K562 (cell line): ENCODE data around the gene TPD52L1. TPM values are rescaled to one million over a fixed set of nuclear protein-coding genes. Genes with fewer than 3 reads are reported as not detected.

Source experiments
- ATAC-seq: fragments of 200-7000 bp; cut with Tn5 transposase; 3 replicates; pipeline ENCODE4 v1.9.1; 2020; ENCODE audit warnings: moderate library complexity
- BruUV-seq: library from RNA; stranded (reverse); fragments of 400-500 nt; replicated peaks from 2 replicates; lab custom pipeline; 2021; lab: Mats Ljungman, UMichigan
- CTCF ChIA-PET: fragments of 300-600 bp; formaldehyde crosslinking; extraction: SDS; loops from one replicate; lab custom pipeline; 2021; ENCODE audit warnings: low intra/inter-chr PET ratio; lab: Yijun Ruan, JAX
- POLR2A ChIA-PET: fragments of 300-600, 350-650 bp; sonication (Branson Sonifier 250); formaldehyde crosslinking; extraction: SDS; loops from one replicate; lab custom pipeline; 2021; ENCODE audit warnings: antibody characterized with exemption, inconsistent platforms; lab: Yijun Ruan, JAX
- DNase-seq, 4 experiments: peaks; one replicate each; pipeline versions ENCODE4 v3.0.0 to v3.0.0-alpha.2; 2011 to 2018; ENCODE audit warnings: low spot score in 3 of 4, mixed read lengths in 3 of 4; ENCODE audit errors: extremely low read depth in 1 of 4
- FAIRE-seq: peaks from 2 replicates; lab custom pipeline; 2011; peaks lifted over from hg19 to GRCh38; lab: Jason Lieb, UNC
- H2AFZ ChIP-seq: 2 replicates; pipeline ENCODE4 v1.6.0; 2011; ENCODE audit warnings: low read depth, low read length, control low read depth, inconsistent platforms
- H3K27ac ChIP-seq: fragments of 200-600 bp; 3 replicates; pipeline ENCODE4 v1.8.0; 2011; ENCODE audit warnings: low read depth, mild to moderate bottlenecking, control low read depth, inconsistent platforms, low read length, moderate library complexity, mixed read lengths; ENCODE audit errors: extremely low read depth
- H3K27me3 ChIP-seq, 2 experiments: fragments of 300-600 bp in 1 of 2; 2 replicates in 1 of 2; 3 replicates in 1 of 2; pipeline versions ENCODE4 v1.6.0 to v1.8.0; 2011; ENCODE audit warnings: inconsistent platforms in 2 of 2, low read length in 2 of 2, mild to moderate bottlenecking in 1 of 2, mixed read lengths in 1 of 2, moderate library complexity in 1 of 2; ENCODE audit not compliant: control insufficient read depth in 2 of 2, insufficient read depth in 2 of 2
- H3K36me3 ChIP-seq: fragments of 300-600 bp; 3 replicates; pipeline ENCODE4 v1.8.0; 2011; ENCODE audit warnings: mild to moderate bottlenecking, low read length, inconsistent platforms; ENCODE audit not compliant: control insufficient read depth, insufficient read depth
- H3K4me1 ChIP-seq, 2 experiments: fragments of 200-600 bp in 1 of 2; replicated peaks in 1 of 2; 2 replicates in 1 of 2; 3 replicates in 1 of 2; pipeline versions ENCODE4 v1.5.1 to v1.8.0; 2011; ENCODE audit warnings: inconsistent platforms in 2 of 2, low read length in 2 of 2, mild to moderate bottlenecking in 1 of 2, mixed read lengths in 1 of 2, moderate library complexity in 1 of 2; ENCODE audit not compliant: control insufficient read depth in 2 of 2, insufficient read depth in 2 of 2
- H3K4me2 ChIP-seq: 2 replicates; pipeline ENCODE4 v1.6.1; 2011; ENCODE audit warnings: low read length, control low read depth, inconsistent platforms, mixed read lengths; ENCODE audit not compliant: insufficient read depth
- H3K4me3 ChIP-seq: fragments of 200-600 bp; sonication (generic), shearing (Covaris generic); 2 replicates; pipeline ENCODE4 v1.5.1; 2016; ENCODE audit warnings: control low read depth, inconsistent platforms
- H3K79me2 ChIP-seq: fragments of 200-600 bp; 3 replicates; pipeline ENCODE4 v1.8.0; 2011; ENCODE audit warnings: low read length, inconsistent platforms; ENCODE audit not compliant: control insufficient read depth, insufficient read depth
- H3K9ac ChIP-seq, 2 experiments: 2 replicates each; pipeline versions ENCODE4 v1.6.0 to v1.6.1; 2011; ENCODE audit warnings: low read depth in 2 of 2, low read length in 2 of 2, control low read depth in 1 of 2, inconsistent platforms in 1 of 2, mild to moderate bottlenecking in 1 of 2, mixed read lengths in 1 of 2; ENCODE audit not compliant: insufficient read depth in 1 of 2
- H3K9me1 ChIP-seq: one replicate; pipeline ENCODE4 v1.6.0; 2011; ENCODE audit warnings: inconsistent platforms, mild to moderate bottlenecking, low read length, moderate library complexity; ENCODE audit not compliant: control insufficient read depth, insufficient read depth
- H3K9me3 ChIP-seq: replicated peaks from 2 replicates; pipeline ENCODE4 v1.5.1; 2011; ENCODE audit warnings: low read depth, low read length, inconsistent platforms; ENCODE audit not compliant: control insufficient read depth, insufficient read depth
- H4K20me1 ChIP-seq: replicated peaks from 2 replicates; pipeline ENCODE4 v1.6.1; 2011; ENCODE audit warnings: low read length, inconsistent platforms, mixed read lengths; ENCODE audit not compliant: control insufficient read depth, insufficient read depth
- BDP1 ChIP-seq: IDR thresholded peaks from 3 replicates; pipeline ENCODE4 v1.6.1; 2011; ENCODE audit not compliant: insufficient read length, insufficient read depth
- BRCA1 ChIP-seq, 2 experiments: fragments of 450-650 bp in 1 of 2; sonication (generic) in 1 of 2; formaldehyde crosslinking in 1 of 2; IDR thresholded peaks; 2 replicates each; pipeline versions ENCODE4 v1.5.0 to v1.6.1; 2017 to 2020; ENCODE audit warnings: mild to moderate bottlenecking in 1 of 2, missing genetic modification reagents in 1 of 2
- CC2D1A ChIP-seq: fragments of 450-650 bp; IDR thresholded peaks from 2 replicates; pipeline ENCODE4 v1.6.1; 2017; ENCODE audit warnings: mild to moderate bottlenecking
- CSDE1 ChIP-seq, 2 experiments: fragments of 450-650 bp; IDR thresholded peaks; 2 replicates each; pipeline ENCODE4 v1.6.1; 2016; ENCODE audit warnings: mild to moderate bottlenecking in 1 of 2
- DACH1 ChIP-seq: fragments of 450-650 bp; IDR thresholded peaks from 2 replicates; pipeline ENCODE4 v1.6.1; 2018; ENCODE audit not compliant: partially characterized antibody
- KLF13 ChIP-seq: fragments of 450-650 bp; IDR thresholded peaks from 2 replicates; pipeline ENCODE4 v1.6.1; 2016; ENCODE audit warnings: missing genetic modification characterization, low read depth, mild to moderate bottlenecking, missing compliant biosample characterization, moderate library complexity, borderline replicate concordance
- NCOA2 ChIP-seq, 2 experiments: fragments of 450-650 bp; IDR thresholded peaks; 2 replicates each; pipeline ENCODE4 v1.6.1; 2018; ENCODE audit warnings: mild to moderate bottlenecking in 2 of 2, moderate library complexity in 1 of 2; ENCODE audit not compliant: partially characterized antibody in 2 of 2
- NFE2 ChIP-seq: IDR thresholded peaks from 2 replicates; pipeline ENCODE4 v1.6.1; 2014; ENCODE audit warnings: antibody characterized with exemption, low read depth
- NFIX ChIP-seq: fragments of 250-450 bp; sonication (Bioruptor Pico); IDR thresholded peaks from 2 replicates; pipeline ENCODE4 v1.4.0; 2020; ENCODE audit warnings: low read depth, mild to moderate bottlenecking, moderate library complexity
- ZC3H11A ChIP-seq: IDR thresholded peaks from 2 replicates; pipeline ENCODE4 v1.6.1; 2012; ENCODE audit warnings: low read depth, low read length, improper control_type of control experiment
- ZC3H8 ChIP-seq: fragments of 450-650 bp; IDR thresholded peaks from 2 replicates; pipeline ENCODE4 v1.6.1; 2017
- ZNF212 ChIP-seq: fragments of 450-650 bp; formaldehyde crosslinking; IDR thresholded peaks from 2 replicates; pipeline ENCODE4 v1.4.0; 2020; ENCODE audit warnings: mild to moderate bottlenecking
- WGBS: fragments of 100-300 bp; shearing (Covaris generic); methylation state at CpG from one replicate; pipeline ENCODE4 v1.1.6; 2016; ENCODE audit warnings: low coverage, mixed read lengths; ENCODE audit not compliant: insufficient coverage; ENCODE audit errors: missing lambda C conversion rate; 5-methylcytosine and 5-hydroxymethylcytosine counted together
- in situ Hi-C: fragments of 300-500 bp; cut with MboI; formaldehyde crosslinking; loops from 4 replicates; pipeline ENCODE4 v1.15.0; 2018; ENCODE audit warnings: inconsistent platforms, mixed read lengths
- intact Hi-C: fragments of 100-400 bp; cut with micrococcal nuclease; formaldehyde crosslinking; loops from 2 replicates; pipeline ENCODE4 v1.14.2; 2022
- polyA plus RNA-seq, 8 experiments: library from polyadenylated mRNA; depleted of rRNA in 4 of 8; stranded (reverse) in 5 of 8; unstranded in 3 of 8; fragments of >200 nt; fragmentation: Nextera tagmentation in 2 of 8; fragmentation: Illumina TruSeq in 1 of 8; extraction: Ambion mirVana in 2 of 8; extraction: Trizol in 1 of 8; gene quantifications; 2 replicates each; pipeline versions ENCODE4 v1.2.1 to v1.2.3, GENCODE V29; 2011 to 2014; ENCODE audit warnings: inconsistent platforms in 1 of 8, missing spikeins in 1 of 8
- total RNA-seq, 7 experiments: library from RNA; depleted of rRNA in 6 of 7; stranded (reverse); fragments of >200 nt in 6 of 7; fragmentation: Illumina TruSeq in 2 of 7; extraction: Trizol in 2 of 7; gene quantifications; 2 replicates each; pipeline versions ENCODE4 v1.2.1 to v1.2.3, GENCODE V29; 2011 to 2021; ENCODE audit warnings: low replicate concordance in 1 of 7
- TF ChIP-seq, protein P1 (sequence below): fragments of 450-650 bp; formaldehyde crosslinking; IDR thresholded peaks from 2 replicates; pipeline ENCODE4 v1.4.0; 2020; ENCODE audit warnings: mild to moderate bottlenecking, moderate library complexity
- TF ChIP-seq, protein P2 (sequence below): fragments of 200-800 bp; sonication (Bioruptor generic); IDR thresholded peaks from 2 replicates; pipeline ENCODE4 v1.6.1; 2017; ENCODE audit warnings: missing genetic modification characterization, missing compliant biosample characterization
- TF ChIP-seq, protein P3 (sequence below), 3 experiments: IDR thresholded peaks in 2 of 3; conservative IDR thresholded peaks in 1 of 3; 2 replicates each; pipeline ENCODE4 v1.5.1; 2011 to 2012; ENCODE audit warnings: low read length in 3 of 3, mild to moderate bottlenecking in 3 of 3, control low read depth in 2 of 3, improper control_type of control experiment in 1 of 3, inconsistent platforms in 1 of 3, low read depth in 1 of 3, mixed read lengths in 1 of 3, moderate library complexity in 1 of 3; ENCODE audit not compliant: insufficient read depth in 2 of 3

TPD52L1 gene
- total and polyA plus RNA-seq, 9 of the 15 experiments (the other 6 are each of a cell fraction or from before 2014, with no cell fraction given), result 12.9 to 149 (median 75.7) TPM

DNA sequence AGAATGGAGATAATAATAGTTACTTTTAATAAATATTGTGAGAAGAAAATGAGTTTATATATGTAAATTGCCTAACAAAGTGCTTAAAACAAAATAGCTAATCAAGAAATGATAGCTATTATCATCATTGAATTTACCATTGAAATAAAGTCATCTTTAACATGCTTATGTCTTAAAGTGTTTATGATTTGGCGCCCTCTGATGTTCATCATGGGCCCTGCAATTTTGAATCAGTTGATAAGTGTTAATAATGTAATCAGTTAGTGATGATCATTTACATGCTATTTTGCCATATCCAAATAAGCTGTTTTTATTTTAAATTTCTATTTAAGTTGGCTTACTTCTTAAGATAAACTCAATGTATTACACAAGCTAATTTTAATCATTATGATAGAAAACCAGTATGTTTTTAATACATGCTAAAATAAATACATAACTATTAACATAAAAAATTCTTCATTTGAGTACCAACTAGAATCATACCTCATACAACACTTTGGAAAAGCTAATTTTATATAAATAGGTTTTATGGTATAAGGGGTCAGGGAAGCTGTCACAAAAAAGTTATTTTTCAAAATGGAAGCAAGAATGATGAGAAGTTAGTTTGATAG is 39.2 kb upstream of the TPD52L1 start:
- Histone ChIP-seq H3K9me3 (peaks cover 29% of the 10 kb centered on the region), H3K9ac (no peak overlapping the region), H3K9me1 (no peaks in the 10 kb centered on the region), H3K4me3 (no peak overlapping the region), H3K36me3 (no peaks in the 10 kb centered on the region), H4K20me1 (no peaks in the 10 kb centered on the region), H3K27ac (no peak overlapping the region), H3K27me3 (no peaks in the 10 kb centered on the region), H3K4me2 (no peak overlapping the region), H3K79me2 (no peaks in the 10 kb centered on the region), H3K4me1 (no peaks in the 10 kb centered on the region), H2AFZ (no peak overlapping the region)
- ChIA-PET POLR2A (interaction anchor here (0.9 kb wide), 1 partner anchor 10 kb away, joined by 4 read pairs; no protein-coding TSS in a partner anchor), CTCF (interaction anchor here (2.2 kb wide), 1 partner anchor 244 kb away, joined by 16 read pairs; no protein-coding TSS in a partner anchor)
- ATAC-seq, result peak; percentile 71; the same call in 2 of the 3 replicates
- in situ Hi-C loops, result loop anchor here (5.0 kb wide), 1 partner anchor 242 kb away; no protein-coding TSS in a partner anchor
- peak in 3 of 4 experiments; percentile 45 to 78 (median 45) for DNase-seq
- 0% methylated on average over 1 of the region's 1 CpG for WGBS
- no TSS peak for BruUV-seq
- intact Hi-C loops, result loop anchor here (1.0 kb wide), 2 partner anchors 149 to 244 kb away; no protein-coding TSS in a partner anchor
- FAIRE-seq, result peak; percentile 35
- TF ChIP-seq, protein P1, sequence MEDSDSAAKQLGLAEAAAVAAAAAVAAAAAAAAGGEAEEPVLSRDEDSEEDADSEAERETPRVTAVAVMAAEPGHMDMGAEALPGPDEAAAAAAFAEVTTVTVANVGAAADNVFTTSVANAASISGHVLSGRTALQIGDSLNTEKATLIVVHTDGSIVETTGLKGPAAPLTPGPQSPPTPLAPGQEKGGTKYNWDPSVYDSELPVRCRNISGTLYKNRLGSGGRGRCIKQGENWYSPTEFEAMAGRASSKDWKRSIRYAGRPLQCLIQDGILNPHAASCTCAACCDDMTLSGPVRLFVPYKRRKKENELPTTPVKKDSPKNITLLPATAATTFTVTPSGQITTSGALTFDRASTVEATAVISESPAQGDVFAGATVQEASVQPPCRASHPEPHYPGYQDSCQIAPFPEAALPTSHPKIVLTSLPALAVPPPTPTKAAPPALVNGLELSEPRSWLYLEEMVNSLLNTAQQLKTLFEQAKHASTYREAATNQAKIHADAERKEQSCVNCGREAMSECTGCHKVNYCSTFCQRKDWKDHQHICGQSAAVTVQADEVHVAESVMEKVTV (CRISPR knock-in tag), result peak; percentile 63
- TF ChIP-seq, protein P2, sequence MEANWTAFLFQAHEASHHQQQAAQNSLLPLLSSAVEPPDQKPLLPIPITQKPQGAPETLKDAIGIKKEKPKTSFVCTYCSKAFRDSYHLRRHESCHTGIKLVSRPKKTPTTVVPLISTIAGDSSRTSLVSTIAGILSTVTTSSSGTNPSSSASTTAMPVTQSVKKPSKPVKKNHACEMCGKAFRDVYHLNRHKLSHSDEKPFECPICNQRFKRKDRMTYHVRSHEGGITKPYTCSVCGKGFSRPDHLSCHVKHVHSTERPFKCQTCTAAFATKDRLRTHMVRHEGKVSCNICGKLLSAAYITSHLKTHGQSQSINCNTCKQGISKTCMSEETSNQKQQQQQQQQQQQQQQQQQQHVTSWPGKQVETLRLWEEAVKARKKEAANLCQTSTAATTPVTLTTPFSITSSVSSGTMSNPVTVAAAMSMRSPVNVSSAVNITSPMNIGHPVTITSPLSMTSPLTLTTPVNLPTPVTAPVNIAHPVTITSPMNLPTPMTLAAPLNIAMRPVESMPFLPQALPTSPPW (CRISPR knock-in tag), result no peak
- TF ChIP-seq BDP1, result no peak
- peak in 1 of 2 experiments; percentile 25 for TF ChIP-seq NCOA2 (IDR thresholded peaks at IDR 0.05; ENCODE audit: partially characterized antibody in 2 of 2)
- TF ChIP-seq, protein P3, sequence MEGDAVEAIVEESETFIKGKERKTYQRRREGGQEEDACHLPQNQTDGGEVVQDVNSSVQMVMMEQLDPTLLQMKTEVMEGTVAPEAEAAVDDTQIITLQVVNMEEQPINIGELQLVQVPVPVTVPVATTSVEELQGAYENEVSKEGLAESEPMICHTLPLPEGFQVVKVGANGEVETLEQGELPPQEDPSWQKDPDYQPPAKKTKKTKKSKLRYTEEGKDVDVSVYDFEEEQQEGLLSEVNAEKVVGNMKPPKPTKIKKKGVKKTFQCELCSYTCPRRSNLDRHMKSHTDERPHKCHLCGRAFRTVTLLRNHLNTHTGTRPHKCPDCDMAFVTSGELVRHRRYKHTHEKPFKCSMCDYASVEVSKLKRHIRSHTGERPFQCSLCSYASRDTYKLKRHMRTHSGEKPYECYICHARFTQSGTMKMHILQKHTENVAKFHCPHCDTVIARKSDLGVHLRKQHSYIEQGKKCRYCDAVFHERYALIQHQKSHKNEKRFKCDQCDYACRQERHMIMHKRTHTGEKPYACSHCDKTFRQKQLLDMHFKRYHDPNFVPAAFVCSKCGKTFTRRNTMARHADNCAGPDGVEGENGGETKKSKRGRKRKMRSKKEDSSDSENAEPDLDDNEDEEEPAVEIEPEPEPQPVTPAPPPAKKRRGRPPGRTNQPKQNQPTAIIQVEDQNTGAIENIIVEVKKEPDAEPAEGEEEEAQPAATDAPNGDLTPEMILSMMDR (IDR thresholded peaks at IDR 0.05 in 2 of 3, conservative IDR thresholded peaks at IDR 0.05 in 1 of 3; ENCODE audit: insufficient read depth in 2 of 3, low read depth in 1 of 3, low read length in 3 of 3), result peak; percentile 38 to 81 (median 51); a peak in 4 of 6 replicates
- no peak for TF ChIP-seq ZC3H11A
- no peak for TF ChIP-seq KLF13 (tag)
- TF ChIP-seq DACH1, result peak; percentile 54
- no peak for TF ChIP-seq CSDE1 (IDR thresholded peaks at IDR 0.05)
- no peak for TF ChIP-seq BRCA1 (IDR thresholded peaks at IDR 0.05)
- no peak for TF ChIP-seq BRCA1 (CRISPR knock-in tag; IDR thresholded peaks at IDR 0.05)
- TF ChIP-seq NFIX, result no peak
- no peak for TF ChIP-seq NFE2
- no peak for TF ChIP-seq ZNF212 (CRISPR knock-in tag)
- peak; percentile 29; the same call in 1 of the 2 replicates for TF ChIP-seq CC2D1A
- TF ChIP-seq ZC3H8, result no peak
